NCI-H1694 (cell line): ENCODE measurements around the gene PDCL2.
"Not testable (repeated sequence)": the region's sequence is repeated elsewhere in the genome, so short reads cannot be mapped to it uniquely, and the experiment has no call there.

Experiments used
- DNase-seq: peaks from one replicate; lab custom pipeline; 2025; lab: John Stamatoyannopoulos, UW

The PDCL2 gene, protein sequence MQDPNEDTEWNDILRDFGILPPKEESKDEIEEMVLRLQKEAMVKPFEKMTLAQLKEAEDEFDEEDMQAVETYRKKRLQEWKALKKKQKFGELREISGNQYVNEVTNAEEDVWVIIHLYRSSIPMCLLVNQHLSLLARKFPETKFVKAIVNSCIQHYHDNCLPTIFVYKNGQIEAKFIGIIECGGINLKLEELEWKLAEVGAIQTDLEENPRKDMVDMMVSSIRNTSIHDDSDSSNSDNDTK

GRCh38 chr4:55592014-55592413 lies at the start of gene PDCL2:
PDCL2 (minus strand) TSS chr4:55592245; CDS start chr4:55592109, 136 bp downstream.
- no peak for DNase-seq

DNA sequence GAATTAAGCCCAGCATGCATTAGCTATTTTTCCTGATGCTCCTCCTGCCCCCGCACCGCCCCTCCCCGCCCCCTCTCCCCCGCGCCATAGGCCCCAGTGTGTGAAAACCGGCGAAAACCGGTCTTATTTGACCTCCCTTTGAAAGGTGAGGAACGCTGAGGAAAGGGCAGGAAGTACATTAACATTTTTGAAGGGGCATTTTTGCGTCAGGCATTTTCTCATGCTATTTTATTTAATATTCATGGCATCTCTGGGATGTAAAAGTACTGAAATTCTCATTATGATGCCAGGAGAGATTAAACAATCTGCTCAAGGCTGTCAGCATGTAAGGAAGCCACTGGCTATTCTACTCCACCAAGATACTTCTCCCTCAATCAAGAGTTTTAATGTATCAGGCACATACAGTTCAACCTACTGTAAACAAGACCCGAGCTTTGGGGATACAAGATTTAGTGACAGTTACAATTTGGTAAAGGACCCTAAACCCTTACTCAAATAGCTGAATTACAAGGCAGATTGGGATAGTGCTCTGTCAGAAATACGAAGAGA lies 45.3 kb upstream of the PDCL2 start:
- DNase-seq, result no peak

DNA sequence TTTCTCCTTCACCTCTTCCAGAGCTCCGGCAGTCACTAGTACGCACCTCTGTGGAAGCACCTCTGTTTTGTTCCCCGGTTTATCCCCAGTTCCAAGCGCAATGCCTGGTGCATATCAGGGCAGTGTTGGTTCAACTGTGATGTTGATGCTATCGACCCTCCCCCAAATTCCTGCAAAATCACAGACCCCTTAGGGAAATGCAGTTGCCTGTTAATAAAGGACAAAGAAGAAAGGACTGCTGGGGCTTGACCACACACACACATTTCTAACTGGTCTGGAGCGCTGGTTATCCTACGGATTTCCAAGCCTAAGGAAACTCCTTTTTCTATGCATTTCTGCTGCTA lies 44.6 kb upstream of the PDCL2 start:
- no peak for DNase-seq

DNA sequence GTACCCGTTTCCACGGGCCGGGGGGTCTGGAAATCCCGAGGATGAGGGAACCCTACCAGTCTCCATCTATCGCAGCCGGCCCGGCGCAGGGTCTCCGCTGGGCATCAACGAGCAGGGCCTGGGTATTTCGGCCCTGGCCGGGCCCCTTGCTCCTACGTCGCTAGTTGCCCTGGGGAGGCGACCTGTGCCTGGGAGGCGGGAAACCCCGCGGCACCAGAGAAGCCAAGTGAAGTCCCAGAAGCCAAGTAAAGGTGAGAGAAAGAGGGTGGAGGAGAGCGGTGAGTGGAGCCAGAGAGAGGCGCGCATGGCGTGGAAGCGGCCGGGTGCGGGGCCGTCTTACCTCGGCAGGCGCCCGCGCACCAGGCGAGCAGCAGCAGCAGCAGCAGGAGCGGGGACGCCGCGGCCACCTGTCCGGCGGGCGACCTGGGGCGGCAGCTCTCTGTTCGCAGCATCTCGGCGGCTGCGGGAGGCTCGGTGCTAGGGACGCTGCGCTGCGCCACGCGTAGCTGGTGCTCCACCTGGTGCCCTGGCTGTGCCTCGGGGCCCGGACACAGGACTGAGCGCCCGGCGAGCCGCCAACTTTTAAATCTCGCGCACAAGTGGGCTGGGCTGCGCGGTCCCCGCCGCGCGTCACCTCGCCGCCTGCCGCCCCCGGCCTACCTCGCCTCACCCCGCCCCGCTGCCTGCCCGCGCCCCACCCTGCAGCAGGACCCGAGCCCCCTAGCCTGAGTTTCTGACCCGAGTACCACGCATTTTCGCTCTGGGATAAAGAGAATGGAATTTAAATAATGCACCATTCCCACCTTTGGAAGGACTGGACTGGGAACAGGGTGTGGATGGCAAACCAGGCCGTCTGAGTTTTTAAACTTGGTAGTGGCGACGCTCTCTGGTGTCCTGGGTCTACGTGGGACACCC lies 44.0 kb upstream of the PDCL2 start, which contains the start of gene NMU:
NMU (minus strand) TSS at position 558 of the 915 bp plus-strand sequence; CDS start at position 452, 106 bp downstream.
- DNase-seq, result peak; percentile 17

GRCh38 chr4:55635282-55635681 lies 43.2 kb upstream of the PDCL2 start:
- no peak for DNase-seq

- no peak for DNase-seq
Measured at GRCh38 chr4:55634417-55635128, 42.5 kb upstream of the PDCL2 start.

- no peak for DNase-seq
Measured at GRCh38 chr4:55633903-55634302, 41.9 kb upstream of the PDCL2 start.

- DNase-seq, result peak; percentile 17
Measured at GRCh38 chr4:55625835-55626234, 33.8 kb upstream of the PDCL2 start.

- not testable (repeated sequence) for DNase-seq
Measured at GRCh38 chr4:55624063-55624462, 32.0 kb upstream of the PDCL2 start.

GRCh38 chr4:55618546-55619143 lies 26.6 kb upstream of the PDCL2 start:
- no peak for DNase-seq

- DNase-seq, result no peak
Measured at GRCh38 chr4:55617587-55618197, 25.6 kb upstream of the PDCL2 start.

DNA sequence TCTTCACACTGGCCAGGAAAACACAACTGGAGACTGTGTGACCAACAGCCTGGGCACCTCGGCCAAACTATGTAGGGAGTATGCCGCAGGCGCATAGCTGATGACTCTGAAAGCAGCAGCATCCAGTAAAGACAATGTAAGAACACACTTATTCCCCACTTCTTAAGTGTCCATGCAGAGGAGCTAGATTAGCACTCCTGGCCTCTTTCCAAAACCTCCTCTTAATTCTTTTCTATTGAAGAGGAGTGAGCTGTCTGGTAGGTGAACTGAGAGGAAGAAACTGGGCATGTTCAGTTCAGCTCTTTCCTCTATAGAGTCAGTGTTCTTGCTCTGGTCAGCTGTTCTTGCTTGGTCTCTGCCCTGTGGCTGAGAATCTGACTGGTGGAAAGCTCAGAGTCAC lies 23.0 kb upstream of the PDCL2 start:
- no peak for DNase-seq

DNA sequence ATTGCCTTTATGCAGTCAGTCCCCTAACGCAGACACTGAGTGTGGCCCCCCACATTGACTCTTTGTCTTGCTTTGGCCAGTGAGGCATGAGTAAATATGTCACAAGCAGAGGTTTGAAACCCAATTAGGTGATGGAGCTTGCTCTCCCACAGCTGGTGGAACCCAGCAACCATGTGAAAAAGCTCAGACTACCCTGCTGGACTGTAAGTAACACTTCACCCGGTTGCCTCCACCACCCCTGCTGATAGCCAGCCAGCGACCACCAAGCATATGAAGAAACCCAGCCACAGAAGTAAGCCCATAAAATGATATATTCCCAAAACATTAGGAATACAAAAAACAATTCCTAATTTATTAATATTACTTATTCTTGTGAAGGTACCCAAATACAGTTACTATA lies 21.6 kb upstream of the PDCL2 start:
- DNase-seq, result no peak

- no peak for DNase-seq
Measured at GRCh38 chr4:55612341-55612740, 20.3 kb upstream of the PDCL2 start.

- no peak for DNase-seq
Measured at GRCh38 chr4:55611358-55612059, 19.5 kb upstream of the PDCL2 start.

DNA sequence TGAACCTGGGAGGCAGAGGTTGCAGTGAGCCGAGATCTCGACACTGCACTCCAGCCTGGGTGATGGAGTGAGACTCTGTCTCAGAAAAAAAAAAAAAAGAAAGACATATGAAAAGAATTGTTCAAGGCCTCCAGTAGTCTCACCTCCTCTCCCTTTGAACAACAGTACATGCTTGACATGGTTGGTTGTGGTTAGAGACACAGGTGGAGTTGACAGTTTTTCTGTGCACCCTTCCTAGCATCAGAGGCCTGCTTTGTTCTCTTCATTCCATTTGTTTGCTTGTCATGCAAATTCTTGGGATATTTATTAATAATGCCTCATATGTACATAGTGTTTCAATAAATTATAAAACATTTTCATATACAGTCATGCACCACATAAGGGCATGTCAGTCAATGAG lies 18.3 kb upstream of the PDCL2 start:
- no peak for DNase-seq

GRCh38 chr4:55609393-55609866 lies 17.4 kb upstream of the PDCL2 start:
- DNase-seq, result no peak

DNA sequence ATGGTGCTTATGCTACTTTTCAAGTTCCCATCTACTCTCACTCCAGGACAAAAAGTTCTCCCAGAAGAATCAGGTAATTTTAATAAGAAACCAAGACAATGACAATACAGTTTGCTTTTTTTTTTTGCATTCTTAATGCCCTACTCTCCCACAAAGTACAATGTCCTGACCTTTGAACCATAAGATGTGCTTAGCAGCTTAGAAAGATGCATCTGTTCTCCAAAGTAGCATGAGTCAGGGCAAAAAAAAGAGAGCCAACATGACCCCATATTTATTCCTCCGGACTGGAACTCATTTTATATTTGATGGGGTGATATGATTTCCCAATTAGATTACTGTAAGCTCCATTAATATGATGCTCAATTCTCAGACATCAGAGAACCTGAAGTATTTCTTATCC lies 16.5 kb upstream of the PDCL2 start:
- DNase-seq, result no peak

DNA sequence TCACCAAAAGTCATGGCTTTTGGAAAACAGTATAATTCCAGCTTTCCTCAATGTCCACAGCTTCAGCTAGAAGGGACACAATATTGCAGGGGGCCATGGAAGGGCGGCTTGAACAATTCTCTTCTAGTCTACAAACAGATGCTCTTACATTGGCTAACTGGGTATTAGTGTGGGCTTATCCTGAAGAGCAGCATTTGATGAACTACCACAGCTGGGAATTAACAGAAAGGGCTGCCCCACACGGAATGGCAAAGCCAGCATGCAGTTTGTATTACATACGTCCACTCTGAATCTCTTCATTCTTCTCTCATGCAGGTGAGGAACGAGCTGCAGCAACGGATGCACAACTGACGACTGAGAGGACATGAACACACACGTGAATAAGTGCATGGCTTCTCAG lies 13.0 kb upstream of the PDCL2 start:
- DNase-seq, result no peak

DNA sequence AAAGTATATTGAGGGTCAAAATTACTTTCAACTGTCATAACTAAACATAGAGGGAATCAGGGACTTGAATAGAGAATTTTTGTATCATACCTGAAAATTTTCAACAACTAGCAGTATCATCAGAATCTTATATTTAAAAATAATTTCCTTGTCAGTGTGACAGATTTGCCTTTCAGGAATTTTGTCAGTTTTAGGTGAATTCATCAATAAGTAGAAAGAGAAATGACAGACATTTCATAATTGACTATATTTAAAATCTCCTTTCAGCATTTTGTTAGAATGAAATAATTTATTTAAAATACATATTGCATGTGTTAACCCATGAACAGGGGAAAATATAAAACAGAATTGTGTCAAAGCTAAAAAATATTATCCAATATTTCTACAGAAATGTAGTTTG lies 8.6 kb upstream of the PDCL2 start:
- no peak for DNase-seq

GRCh38 chr4:55598641-55599040 lies 6.6 kb upstream of the PDCL2 start:
- DNase-seq, result no peak
